ENCODE data around the gene DPP7.

The DPP7 gene

GRCh38 chr9:137147091-137147792 lies 32.7 kb upstream of the DPP7 start (continued):
- TF ChIP-seq ZFP37 (tag by site-specific recombination; IDR thresholded peaks at IDR 0.05): no peak
- TF ChIP-seq ZSCAN4 (tag by site-specific recombination; IDR thresholded peaks at IDR 0.05): peak; percentile 97
- TF ChIP-seq SP2 (tag by site-specific recombination; IDR thresholded peaks at IDR 0.05): no peak
- TF ChIP-seq ZBTB1 (tag by site-specific recombination; IDR thresholded peaks at IDR 0.05): no peak
- no peak for TF ChIP-seq ZNF394 (tag by site-specific recombination; IDR thresholded peaks at IDR 0.05; ENCODE audit: borderline replicate concordance)
- no peak for TF ChIP-seq IKZF3 (tag by site-specific recombination; IDR thresholded peaks at IDR 0.05)
- no peak for TF ChIP-seq ZNF768 (tag by site-specific recombination; IDR thresholded peaks at IDR 0.05)
- no peak for TF ChIP-seq ZBTB21 (tag by site-specific recombination; IDR thresholded peaks at IDR 0.05)
- TF ChIP-seq KLF10 (tag by site-specific recombination; IDR thresholded peaks at IDR 0.05): no peak
- TF ChIP-seq GLI4 (tag by site-specific recombination; IDR thresholded peaks at IDR 0.05): 0 out of 2 replicates have a peak, but pooled peaks have one; percentile 36
- TF ChIP-seq ZNF133 (tag by site-specific recombination; IDR thresholded peaks at IDR 0.05): no peak
- TF ChIP-seq HIC1 (tag by site-specific recombination; IDR thresholded peaks at IDR 0.05): peak; percentile 22; the same call in 1 of the 2 replicates
- no peak for TF ChIP-seq ZNF184 (tag by site-specific recombination; IDR thresholded peaks at IDR 0.05)
- no peak for TF ChIP-seq WT1 (tag by site-specific recombination; IDR thresholded peaks at IDR 0.05)
- no peak for TF ChIP-seq ZFP41 (tag by site-specific recombination; IDR thresholded peaks at IDR 0.05; ENCODE audit: borderline replicate concordance)
- TF ChIP-seq ZNF558 (tag by site-specific recombination; IDR thresholded peaks at IDR 0.05): no peak
- TF ChIP-seq ZNF433 (tag by site-specific recombination; IDR thresholded peaks at IDR 0.05; ENCODE audit: low read depth): no peak
- no peak for TF ChIP-seq ZBTB11 (tag by site-specific recombination; conservative IDR thresholded peaks at IDR 0.05; ENCODE audit: low read depth)
- no peak for TF ChIP-seq ZNF76 (tag by site-specific recombination; IDR thresholded peaks at IDR 0.05; ENCODE audit: borderline replicate concordance, low read depth)
- TF ChIP-seq ZNF248 (tag by site-specific recombination; IDR thresholded peaks at IDR 0.05): no peak
- TF ChIP-seq AEBP2 (tag by site-specific recombination; IDR thresholded peaks at IDR 0.05; ENCODE audit: borderline replicate concordance): no peak
